Activated CD4-positive, alpha-beta T cell treated with anti-CD3 and anti-CD28 coated beads for 24 hours (primary cell): ENCODE measurements around the gene COX8C.
"Not testable (repeated sequence)": the region's sequence is repeated elsewhere in the genome, so short reads cannot be mapped to it uniquely, and the experiment has no call there.

ENCODE experiments used
- DNase-seq, 2 donors: peaks; one replicate each; pipeline ENCODE4 v3.0.0-alpha.2; 2020; ENCODE audit warnings: low read depth in 2 of 2

Gene COX8C

DNA sequence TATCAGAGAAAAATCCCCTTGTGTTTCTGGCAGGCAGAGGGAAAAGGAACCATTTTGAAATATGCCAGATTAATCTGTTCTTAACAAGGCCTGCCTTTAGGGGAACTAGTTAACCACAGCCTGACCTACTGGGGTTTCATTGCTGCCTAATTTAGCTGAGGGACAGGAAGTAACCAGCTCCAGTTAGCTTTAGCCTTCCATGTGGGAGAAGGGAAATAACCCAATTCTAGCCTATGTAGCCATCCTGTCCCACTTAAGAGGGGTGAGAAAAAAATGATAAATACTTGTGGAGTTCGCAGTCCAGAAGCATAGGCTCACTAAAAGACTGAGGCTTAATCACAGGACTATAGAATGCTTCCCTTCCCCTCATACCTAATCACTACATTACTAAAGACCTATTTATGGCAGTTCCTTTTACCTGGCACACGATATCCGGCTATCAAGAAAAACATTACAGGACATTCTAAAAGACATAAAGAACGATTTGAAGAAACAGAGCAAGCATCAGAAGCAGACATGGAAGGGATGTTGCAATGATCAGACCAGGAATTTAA is 22.8 kb downstream of the COX8C start:
- no peak for DNase-seq

- DNase-seq: no peak
These were observed 28.7 kb downstream of the COX8C start for GRCh38 chr14:93375673-93376156.

DNA sequence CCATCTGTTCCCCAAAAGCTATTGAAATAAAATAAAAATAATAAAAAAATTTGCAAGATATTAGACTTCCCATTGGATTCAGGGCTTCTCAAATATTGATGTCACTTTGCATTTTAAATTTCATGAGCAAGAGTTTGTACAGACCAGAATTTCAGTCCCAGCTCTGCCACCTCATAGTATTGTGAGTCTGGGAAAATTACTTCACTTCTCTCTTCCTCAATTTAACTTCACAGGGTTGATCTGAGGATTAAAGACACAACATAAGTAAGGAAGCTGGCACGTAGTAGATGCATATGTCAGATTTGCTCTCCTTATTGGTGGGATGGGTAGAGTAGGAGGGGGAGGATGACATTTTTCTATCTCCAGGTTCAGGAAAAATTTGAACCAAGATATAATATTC is 32.8 kb downstream of the COX8C start:
- no peak for DNase-seq

DNA sequence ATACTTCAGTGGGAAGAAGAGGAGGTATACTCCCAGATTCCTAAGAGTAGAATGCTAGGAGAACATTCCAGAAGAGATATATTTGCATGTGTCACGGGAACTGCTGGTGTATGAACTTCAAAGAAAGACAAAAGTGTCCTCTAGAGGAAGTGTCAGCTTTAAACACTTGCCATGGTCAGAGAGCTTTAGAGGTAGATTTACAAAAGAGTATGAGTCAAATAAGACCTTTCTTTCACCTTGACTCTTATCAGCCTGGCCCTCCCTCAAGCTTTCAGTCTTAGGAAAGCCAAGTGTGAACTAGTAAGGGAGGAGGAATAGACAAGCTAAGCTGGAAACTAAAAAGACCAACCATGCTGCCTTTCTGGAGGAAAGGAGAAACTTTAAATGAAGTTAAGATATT is 34.7 kb downstream of the COX8C start:
- no peak for DNase-seq

DNA sequence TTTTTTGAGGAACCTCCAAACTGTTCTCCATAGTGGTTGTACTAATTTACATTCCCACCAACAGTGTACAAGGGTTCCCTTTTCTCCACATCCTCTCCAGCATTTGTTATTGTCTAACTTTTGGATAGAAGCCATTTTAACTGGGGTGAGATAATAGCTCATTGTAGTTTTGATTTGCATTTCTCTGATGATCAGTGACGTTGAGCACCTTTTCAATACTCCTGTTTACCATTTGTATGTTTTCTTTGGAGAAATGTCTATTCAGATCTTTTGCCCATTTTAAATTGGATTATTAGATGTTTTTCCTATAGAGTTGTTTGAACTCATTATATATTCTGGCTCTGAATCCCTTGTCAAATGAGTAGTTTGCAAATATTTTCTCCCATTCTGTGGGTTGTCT is 37.3 kb downstream of the COX8C start:
- not testable (repeated sequence) for DNase-seq

- no peak for DNase-seq
These were observed 48.2 kb downstream of the COX8C start for GRCh38 chr14:93395231-93395630.

GRCh38 chr14:93396456-93396855 is 49.5 kb downstream of the COX8C start:
- no peak for DNase-seq
